GM12875 (cell line): Measurements from ENCODE around the gene PLEKHM2.

Source experiments
- H3K4me3 ChIP-seq: one replicate; pipeline ENCODE4 v1.5.1; 2011; ENCODE audit warnings: low read depth, low read length, control low read depth
- TF ChIP-seq, protein P1 (sequence below): IDR thresholded peaks from 2 replicates; pipeline ENCODE4 v1.5.1; 2011; ENCODE audit warnings: low read depth, mild to moderate bottlenecking, control low read depth, inconsistent platforms, low read length, moderate library complexity, borderline replicate concordance; ENCODE audit not compliant: insufficient read depth

The PLEKHM2 gene

DNA sequence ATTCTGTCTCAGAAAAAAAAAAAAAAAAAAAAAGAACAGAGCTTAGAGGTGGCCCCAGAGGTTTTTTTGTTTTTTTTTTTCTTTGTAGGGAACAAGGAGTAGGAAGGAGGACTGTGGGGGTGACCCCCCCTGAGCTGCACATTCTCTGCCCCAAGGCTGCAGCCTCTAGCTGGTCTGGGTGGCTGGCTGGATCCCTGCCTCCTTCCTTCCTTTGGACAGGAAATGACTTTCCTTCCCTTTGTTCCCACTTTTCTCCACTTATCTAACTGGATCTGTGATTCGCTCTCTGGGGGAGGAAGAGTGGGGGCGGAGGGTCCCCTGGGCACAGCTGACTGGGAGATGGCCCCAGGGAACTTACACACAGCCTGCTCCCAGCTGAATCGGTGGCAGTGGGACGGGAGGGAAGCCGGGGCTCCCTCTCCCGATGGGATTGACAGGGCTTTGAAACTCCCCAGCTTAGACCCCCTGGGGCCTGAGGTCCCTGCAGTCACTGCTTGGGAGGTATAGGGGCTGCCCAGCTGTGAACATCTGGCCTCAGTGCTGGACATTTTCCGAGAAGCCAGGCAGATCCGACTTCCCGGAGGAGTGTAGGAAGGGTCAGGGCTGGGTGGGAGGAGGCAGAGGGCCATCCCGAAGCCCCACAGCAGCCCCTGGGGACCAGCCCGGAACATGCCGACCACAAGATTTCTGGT is 76.5 kb downstream of the PLEKHM2 start:
- no peak overlapping the region for H3K4me3 ChIP-seq
- TF ChIP-seq, protein P1, sequence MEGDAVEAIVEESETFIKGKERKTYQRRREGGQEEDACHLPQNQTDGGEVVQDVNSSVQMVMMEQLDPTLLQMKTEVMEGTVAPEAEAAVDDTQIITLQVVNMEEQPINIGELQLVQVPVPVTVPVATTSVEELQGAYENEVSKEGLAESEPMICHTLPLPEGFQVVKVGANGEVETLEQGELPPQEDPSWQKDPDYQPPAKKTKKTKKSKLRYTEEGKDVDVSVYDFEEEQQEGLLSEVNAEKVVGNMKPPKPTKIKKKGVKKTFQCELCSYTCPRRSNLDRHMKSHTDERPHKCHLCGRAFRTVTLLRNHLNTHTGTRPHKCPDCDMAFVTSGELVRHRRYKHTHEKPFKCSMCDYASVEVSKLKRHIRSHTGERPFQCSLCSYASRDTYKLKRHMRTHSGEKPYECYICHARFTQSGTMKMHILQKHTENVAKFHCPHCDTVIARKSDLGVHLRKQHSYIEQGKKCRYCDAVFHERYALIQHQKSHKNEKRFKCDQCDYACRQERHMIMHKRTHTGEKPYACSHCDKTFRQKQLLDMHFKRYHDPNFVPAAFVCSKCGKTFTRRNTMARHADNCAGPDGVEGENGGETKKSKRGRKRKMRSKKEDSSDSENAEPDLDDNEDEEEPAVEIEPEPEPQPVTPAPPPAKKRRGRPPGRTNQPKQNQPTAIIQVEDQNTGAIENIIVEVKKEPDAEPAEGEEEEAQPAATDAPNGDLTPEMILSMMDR: no peak

DNA sequence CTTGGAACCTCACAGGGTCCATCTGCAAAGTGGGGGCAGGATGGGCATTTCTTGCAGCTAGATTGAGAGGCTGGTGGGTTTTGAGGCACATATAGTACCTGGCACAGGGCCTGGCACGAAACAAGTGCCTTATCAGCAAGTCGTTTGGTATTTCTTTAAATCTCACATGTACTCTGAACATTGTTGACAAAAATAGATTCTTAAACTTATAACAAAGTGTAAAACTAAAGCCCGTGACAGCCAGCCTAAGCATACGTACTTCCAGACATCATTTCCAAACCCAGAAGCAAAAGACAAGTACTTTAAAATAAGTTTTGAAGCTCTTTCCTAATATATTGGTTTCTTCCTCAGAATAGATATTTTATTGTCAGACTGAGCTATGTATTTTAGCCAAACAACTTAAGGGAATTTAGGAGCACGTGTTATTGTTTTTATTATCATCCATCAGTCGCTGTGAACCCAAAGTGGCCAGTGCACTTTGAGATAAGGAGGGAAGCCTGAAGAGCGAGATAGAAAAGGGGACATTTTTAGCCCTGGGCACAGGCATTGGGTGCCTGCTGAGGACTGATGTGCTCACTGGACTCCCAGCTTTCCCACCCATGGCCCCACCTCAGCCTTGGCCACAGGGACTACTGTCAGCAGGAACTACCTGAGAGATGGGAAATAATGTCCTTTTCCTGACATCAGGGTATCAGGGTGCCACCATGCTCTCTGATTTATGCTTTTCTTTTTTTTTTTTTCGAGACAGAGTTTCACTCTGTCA is 77.4 kb downstream of the PLEKHM2 start:
- TF ChIP-seq, protein P1: no peak
- no peak overlapping the region for H3K4me3 ChIP-seq

DNA sequence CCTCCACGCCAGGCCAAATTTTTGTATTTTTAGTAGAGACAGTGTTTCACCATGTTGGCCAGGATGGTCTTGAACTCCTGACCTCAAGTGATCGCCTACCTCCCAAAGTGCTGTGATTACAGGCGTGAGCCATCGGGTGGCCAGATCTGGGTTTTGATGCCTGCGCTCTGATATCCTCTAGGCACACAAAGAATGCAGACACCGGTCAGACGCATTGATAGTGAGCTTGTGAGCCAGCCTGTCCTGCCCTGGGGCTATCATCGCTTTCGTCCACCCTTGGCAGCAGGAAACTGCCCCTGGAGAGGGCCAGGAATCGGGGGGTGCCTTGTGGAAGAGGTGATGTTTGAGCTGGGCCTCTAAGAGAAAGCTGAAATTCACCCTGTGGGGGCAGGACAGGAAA is 78.4 kb downstream of the PLEKHM2 start:
- H3K4me3 ChIP-seq: no peak overlapping the region
- TF ChIP-seq, protein P1: no peak

DNA sequence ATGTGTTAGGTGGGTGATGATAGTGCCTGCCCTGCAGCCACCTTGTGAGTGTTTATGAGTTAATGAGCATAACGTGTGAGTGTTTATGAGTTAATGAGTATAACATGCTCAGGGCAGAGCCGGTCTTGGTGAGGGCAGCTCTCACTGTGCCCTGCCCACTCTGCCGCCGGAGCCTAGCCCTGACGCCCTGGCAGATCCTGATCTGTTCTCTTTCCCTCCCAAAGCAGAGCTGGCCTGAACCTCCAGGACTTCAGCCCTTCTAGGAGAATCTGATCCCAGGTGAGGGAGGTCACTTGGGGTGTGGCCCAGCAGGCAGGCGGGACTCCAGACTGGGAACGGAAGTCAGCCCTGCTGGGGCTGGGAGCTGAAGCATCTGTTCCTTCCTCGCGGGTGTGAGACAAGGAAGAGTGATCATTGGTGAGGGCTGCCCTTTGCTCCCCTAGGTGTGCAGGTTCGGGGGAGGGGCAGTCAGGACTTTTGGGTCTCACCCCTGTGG is 80.2 kb downstream of the PLEKHM2 start:
- no peak overlapping the region for H3K4me3 ChIP-seq
- TF ChIP-seq, protein P1: no peak

DNA sequence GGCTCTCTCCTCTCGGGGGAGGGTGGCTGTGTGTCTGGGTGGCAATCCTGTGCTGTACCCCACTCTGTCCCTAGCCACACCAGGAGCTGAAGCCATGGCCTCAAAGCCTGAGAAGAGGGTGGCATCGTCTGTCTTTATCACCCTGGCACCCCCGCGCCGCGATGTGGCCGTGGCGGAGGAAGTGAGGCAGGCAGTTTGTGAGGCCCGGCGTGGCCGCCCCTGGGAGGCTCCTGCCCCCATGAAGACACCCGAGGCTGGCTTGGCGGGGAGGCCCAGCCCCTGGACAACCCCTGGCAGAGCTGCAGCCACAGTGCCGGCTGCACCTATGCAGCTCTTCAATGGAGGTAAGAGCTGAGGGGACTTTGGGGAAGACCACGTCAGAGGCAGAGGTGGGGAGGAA is 80.8 kb downstream of the PLEKHM2 start:
- TF ChIP-seq, protein P1: no peak
- H3K4me3 ChIP-seq: no peak overlapping the region

DNA sequence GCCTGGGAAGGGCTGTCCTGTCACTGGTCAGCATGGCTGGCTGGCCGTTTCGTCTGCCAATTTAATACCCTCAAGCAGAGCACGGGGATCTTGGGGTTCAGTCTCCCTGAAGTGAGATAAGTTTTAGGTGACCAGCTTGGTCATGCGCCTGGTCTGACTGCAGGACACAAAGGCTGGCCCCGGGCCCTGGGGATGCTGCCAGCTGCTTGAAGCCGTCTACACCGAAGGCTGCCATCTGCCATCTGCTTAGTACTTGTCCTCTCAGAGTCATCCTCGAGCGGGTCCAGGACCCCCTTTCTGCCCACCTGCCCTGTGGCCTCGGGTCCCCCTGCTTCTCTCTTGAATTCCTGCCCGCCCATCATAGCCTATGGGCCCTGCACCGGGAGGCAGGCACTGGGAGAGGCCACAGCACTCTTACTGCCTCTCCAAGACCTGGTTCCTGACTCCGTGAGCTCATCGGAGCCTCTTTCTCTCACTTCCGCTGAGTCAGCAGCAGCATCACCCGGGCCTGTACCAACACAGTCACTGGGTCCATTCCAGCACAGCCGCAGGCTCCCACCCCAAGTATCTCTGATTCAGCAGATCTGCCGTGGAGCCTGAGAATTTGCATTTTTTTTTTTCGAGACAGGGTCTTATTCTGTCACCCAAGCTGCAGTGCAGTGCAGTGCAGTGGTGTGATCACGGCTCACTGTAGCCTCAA is 81.5 kb downstream of the PLEKHM2 start:
- TF ChIP-seq, protein P1: no peak
- no peak overlapping the region for H3K4me3 ChIP-seq
